ENCODE data around the gene DEGS2. TPM values are rescaled to one million over a fixed set of nuclear protein-coding genes. Genes with fewer than 3 reads are reported as not detected.

The DEGS2 gene
- total RNA-seq, 1 experiment from 2014 or later: 1.8 TPM

DNA sequence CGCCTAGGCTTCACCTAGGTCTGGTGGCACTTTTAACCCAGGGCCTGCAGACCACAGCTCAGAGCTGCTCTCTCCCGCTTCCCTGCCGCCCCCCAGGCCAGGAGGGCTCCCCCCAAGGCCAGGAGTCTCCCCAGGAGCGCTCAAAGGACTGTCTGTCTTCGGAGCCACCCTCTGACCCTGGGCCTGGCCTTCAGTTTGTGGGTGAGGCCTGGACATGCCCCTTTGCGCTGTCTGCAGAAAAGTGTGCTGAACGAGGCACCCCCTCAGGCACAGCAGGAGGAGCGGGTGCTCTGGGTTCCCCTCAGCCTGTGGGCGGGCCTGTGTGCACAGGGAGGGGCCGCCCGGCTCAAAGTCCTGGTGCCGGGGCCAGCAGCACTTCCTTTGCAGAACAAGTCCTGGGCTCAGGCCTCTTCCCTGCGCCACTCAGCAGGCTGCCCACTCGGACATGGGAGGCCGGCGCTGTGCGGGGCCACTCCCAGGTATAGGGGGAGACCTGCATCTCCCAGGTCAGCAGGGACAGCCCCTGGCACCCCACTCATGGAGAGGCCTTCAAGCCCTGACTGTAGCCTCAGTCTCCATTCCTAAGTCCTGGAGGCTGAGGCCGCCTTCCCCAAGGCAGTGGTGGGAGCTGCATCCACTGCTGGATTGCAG lies 14.3 kb downstream of the DEGS2 start:
- Histone ChIP-seq H3K27ac (ENCODE audit: low read depth, low read length) (no peak overlapping the region), H3K9me3 (ENCODE audit: control insufficient read depth in 1 of 2, insufficient read depth in 1 of 2, low read depth in 1 of 2, low read length in 2 of 2) (no peaks in the 10 kb centered on the region), H4K20me1 (ENCODE audit: insufficient read depth) (no peaks in the 10 kb centered on the region), H3K9me2 (ENCODE audit: insufficient read depth) (no peaks in the 10 kb centered on the region), H3K79me2 (ENCODE audit: insufficient read depth, low read length) (no peaks in the 10 kb centered on the region), H3K27me3 (ENCODE audit: insufficient read depth, low read length) (no peaks in the 10 kb centered on the region), H3K4me1 (ENCODE audit: control insufficient read depth in 1 of 2, insufficient read depth in 2 of 2, low read length in 2 of 2) (peaks cover 5 to 9% of the 10 kb centered on the region in 2 experiments; a peak in 3 of 4 replicates), H3K4me2 (ENCODE audit: low read length) (no peak overlapping the region), H3K36me3 (ENCODE audit: control insufficient read depth in 1 of 2, insufficient read depth in 2 of 2, low read length in 2 of 2) (no peaks in the 10 kb centered on the region), H3K4me3 (replicated peaks in 1 of 2; ENCODE audit: low read depth in 1 of 2, low read length in 2 of 2) (no peak overlapping the region), H3K9ac (ENCODE audit: low read length) (no peak overlapping the region), H2AFZ (ENCODE audit: low read depth, low read length, poor library complexity, severe bottlenecking) (no peak overlapping the region)
- BruUV-seq (replicated peaks): no TSS peak
- TF ChIP-seq POLR2A (IDR thresholded peaks at IDR 0.05; ENCODE audit: borderline replicate concordance, extremely low read depth, insufficient read depth, insufficient read length): no peak
- TF ChIP-seq FOSL1 (IDR thresholded peaks at IDR 0.05; ENCODE audit: low read depth): no peak
- TF ChIP-seq, protein P1, sequence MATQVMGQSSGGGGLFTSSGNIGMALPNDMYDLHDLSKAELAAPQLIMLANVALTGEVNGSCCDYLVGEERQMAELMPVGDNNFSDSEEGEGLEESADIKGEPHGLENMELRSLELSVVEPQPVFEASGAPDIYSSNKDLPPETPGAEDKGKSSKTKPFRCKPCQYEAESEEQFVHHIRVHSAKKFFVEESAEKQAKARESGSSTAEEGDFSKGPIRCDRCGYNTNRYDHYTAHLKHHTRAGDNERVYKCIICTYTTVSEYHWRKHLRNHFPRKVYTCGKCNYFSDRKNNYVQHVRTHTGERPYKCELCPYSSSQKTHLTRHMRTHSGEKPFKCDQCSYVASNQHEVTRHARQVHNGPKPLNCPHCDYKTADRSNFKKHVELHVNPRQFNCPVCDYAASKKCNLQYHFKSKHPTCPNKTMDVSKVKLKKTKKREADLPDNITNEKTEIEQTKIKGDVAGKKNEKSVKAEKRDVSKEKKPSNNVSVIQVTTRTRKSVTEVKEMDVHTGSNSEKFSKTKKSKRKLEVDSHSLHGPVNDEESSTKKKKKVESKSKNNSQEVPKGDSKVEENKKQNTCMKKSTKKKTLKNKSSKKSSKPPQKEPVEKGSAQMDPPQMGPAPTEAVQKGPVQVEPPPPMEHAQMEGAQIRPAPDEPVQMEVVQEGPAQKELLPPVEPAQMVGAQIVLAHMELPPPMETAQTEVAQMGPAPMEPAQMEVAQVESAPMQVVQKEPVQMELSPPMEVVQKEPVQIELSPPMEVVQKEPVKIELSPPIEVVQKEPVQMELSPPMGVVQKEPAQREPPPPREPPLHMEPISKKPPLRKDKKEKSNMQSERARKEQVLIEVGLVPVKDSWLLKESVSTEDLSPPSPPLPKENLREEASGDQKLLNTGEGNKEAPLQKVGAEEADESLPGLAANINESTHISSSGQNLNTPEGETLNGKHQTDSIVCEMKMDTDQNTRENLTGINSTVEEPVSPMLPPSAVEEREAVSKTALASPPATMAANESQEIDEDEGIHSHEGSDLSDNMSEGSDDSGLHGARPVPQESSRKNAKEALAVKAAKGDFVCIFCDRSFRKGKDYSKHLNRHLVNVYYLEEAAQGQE (IDR thresholded peaks at IDR 0.05; ENCODE audit: low read depth): no peak
- TF ChIP-seq, protein P2, sequence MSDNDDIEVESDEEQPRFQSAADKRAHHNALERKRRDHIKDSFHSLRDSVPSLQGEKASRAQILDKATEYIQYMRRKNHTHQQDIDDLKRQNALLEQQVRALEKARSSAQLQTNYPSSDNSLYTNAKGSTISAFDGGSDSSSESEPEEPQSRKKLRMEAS (IDR thresholded peaks at IDR 0.05): no peak
- POLR2A ChIA-PET: no interaction called here
- DNase-seq (ENCODE audit: low read depth, low spot score) (no peak), ATAC-seq (no peak)
- RAD21 ChIA-PET (ENCODE audit: low non-redundant PET in 1 of 2, low total read pairs in 2 of 2, uncharacterized antibody in 2 of 2, unreplicated experiment in 2 of 2): no interaction called here
- CTCF ChIA-PET: no interaction called here
- intact Hi-C loops (cut with micrococcal nuclease): no loop called here

DNA sequence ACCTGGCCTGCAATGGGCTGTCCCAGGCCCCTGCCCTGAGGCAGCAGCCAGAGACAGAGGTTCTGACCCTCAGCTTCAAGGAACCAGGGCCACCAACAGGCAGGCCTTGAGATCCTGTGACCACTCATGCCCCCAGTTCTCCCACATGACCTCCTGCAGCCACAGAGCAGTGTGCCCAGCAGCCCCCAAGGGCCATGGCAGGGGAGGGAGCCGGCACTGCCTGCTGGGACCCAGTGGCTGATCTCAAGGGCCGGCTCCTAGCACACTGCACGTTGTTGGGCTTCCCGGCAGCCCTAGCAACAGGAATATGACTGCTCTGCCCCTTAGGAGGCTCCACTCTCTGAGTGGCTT lies 14.8 kb downstream of the DEGS2 start:
- ChIA-PET POLR2A (no interaction called here), CTCF (no interaction called here), RAD21 (ENCODE audit: low non-redundant PET in 1 of 2, low total read pairs in 2 of 2, uncharacterized antibody in 2 of 2, unreplicated experiment in 2 of 2) (no interaction called here)
- Histone ChIP-seq H3K27me3 (ENCODE audit: insufficient read depth, low read length) (no peaks in the 10 kb centered on the region), H3K36me3 (ENCODE audit: control insufficient read depth in 1 of 2, insufficient read depth in 2 of 2, low read length in 2 of 2) (no peaks in the 10 kb centered on the region), H3K27ac (ENCODE audit: low read depth, low read length) (no peak overlapping the region), H3K4me1 (ENCODE audit: control insufficient read depth in 1 of 2, insufficient read depth in 2 of 2, low read length in 2 of 2) (peaks cover 7 to 11% of the 10 kb centered on the region in 2 experiments; a peak in 3 of 4 replicates), H3K79me2 (ENCODE audit: insufficient read depth, low read length) (no peaks in the 10 kb centered on the region), H3K9me3 (ENCODE audit: control insufficient read depth in 1 of 2, insufficient read depth in 1 of 2, low read depth in 1 of 2, low read length in 2 of 2) (no peaks in the 10 kb centered on the region), H3K9ac (ENCODE audit: low read length) (no peak overlapping the region), H4K20me1 (ENCODE audit: insufficient read depth) (no peaks in the 10 kb centered on the region), H3K4me2 (ENCODE audit: low read length) (no peak overlapping the region), H3K4me3 (replicated peaks in 1 of 2; ENCODE audit: low read depth in 1 of 2, low read length in 2 of 2) (no peak overlapping the region), H2AFZ (ENCODE audit: low read depth, low read length, poor library complexity, severe bottlenecking) (no peak overlapping the region), H3K9me2 (ENCODE audit: insufficient read depth) (no peaks in the 10 kb centered on the region)
- no peak for DNase-seq (ENCODE audit: low read depth, low spot score)
- ATAC-seq: no peak
- BruUV-seq (replicated peaks): no TSS peak
- intact Hi-C loops (cut with micrococcal nuclease): no loop called here
- no peak for TF ChIP-seq ELF1 (IDR thresholded peaks at IDR 0.05; ENCODE audit: borderline replicate concordance, low read depth)
- no peak for TF ChIP-seq SIN3A (IDR thresholded peaks at IDR 0.05; ENCODE audit: low read depth)
- no peak for TF ChIP-seq EZH2phosphoT487 (IDR thresholded peaks at IDR 0.05; ENCODE audit: borderline replicate concordance)
- TF ChIP-seq POLR2A (IDR thresholded peaks at IDR 0.05; ENCODE audit: borderline replicate concordance, extremely low read depth, insufficient read depth, insufficient read length): no peak
- TF ChIP-seq, protein P3, sequence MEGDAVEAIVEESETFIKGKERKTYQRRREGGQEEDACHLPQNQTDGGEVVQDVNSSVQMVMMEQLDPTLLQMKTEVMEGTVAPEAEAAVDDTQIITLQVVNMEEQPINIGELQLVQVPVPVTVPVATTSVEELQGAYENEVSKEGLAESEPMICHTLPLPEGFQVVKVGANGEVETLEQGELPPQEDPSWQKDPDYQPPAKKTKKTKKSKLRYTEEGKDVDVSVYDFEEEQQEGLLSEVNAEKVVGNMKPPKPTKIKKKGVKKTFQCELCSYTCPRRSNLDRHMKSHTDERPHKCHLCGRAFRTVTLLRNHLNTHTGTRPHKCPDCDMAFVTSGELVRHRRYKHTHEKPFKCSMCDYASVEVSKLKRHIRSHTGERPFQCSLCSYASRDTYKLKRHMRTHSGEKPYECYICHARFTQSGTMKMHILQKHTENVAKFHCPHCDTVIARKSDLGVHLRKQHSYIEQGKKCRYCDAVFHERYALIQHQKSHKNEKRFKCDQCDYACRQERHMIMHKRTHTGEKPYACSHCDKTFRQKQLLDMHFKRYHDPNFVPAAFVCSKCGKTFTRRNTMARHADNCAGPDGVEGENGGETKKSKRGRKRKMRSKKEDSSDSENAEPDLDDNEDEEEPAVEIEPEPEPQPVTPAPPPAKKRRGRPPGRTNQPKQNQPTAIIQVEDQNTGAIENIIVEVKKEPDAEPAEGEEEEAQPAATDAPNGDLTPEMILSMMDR (IDR thresholded peaks at IDR 0.05 in 2 of 3, conservative IDR thresholded peaks at IDR 0.05 in 1 of 3; ENCODE audit: borderline replicate concordance in 1 of 3, insufficient read depth in 1 of 3, low read depth in 2 of 3, low read length in 2 of 3): no peak
- no peak for TF ChIP-seq CEBPB (IDR thresholded peaks at IDR 0.05; ENCODE audit: low read depth)
- no peak for TF ChIP-seq EGR1 (IDR thresholded peaks at IDR 0.05; ENCODE audit: low read depth)
- TF ChIP-seq SRF (IDR thresholded peaks at IDR 0.05; ENCODE audit: low read depth): no peak
- TF ChIP-seq ZNF274 (IDR thresholded peaks at IDR 0.05; ENCODE audit: low read depth, low read length): no peak
- TF ChIP-seq, protein P4, sequence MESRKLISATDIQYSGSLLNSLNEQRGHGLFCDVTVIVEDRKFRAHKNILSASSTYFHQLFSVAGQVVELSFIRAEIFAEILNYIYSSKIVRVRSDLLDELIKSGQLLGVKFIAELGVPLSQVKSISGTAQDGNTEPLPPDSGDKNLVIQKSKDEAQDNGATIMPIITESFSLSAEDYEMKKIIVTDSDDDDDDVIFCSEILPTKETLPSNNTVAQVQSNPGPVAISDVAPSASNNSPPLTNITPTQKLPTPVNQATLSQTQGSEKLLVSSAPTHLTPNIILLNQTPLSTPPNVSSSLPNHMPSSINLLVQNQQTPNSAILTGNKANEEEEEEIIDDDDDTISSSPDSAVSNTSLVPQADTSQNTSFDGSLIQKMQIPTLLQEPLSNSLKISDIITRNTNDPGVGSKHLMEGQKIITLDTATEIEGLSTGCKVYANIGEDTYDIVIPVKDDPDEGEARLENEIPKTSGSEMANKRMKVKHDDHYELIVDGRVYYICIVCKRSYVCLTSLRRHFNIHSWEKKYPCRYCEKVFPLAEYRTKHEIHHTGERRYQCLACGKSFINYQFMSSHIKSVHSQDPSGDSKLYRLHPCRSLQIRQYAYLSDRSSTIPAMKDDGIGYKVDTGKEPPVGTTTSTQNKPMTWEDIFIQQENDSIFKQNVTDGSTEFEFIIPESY (IDR thresholded peaks at IDR 0.05; ENCODE audit: extremely low read depth, insufficient replicate concordance, low read length): no peak
